ENCODE data around the gene SEC22A.

GRCh38 chr3:123163141-123163540 lies 38.6 kb upstream of the SEC22A start:
- TF ChIP-seq POLR2A (IDR thresholded peaks at IDR 0.05) (no peak), POLR2AphosphoS5 (IDR thresholded peaks at IDR 0.05) (no peak)

Measured in prostate gland (tissue), 1 donor.